OCI-LY3 (cell line): ENCODE results near the gene ALKBH7.

Source experiments
- CTCF ChIP-seq: fragments of 200-600, 300-600 bp; sonication (generic); IDR thresholded peaks from 2 replicates; pipeline ENCODE4 v1.5.1; 2014; ENCODE audit warnings: antibody characterized with exemption, low read length, low read depth
- EZH2phosphoT487 ChIP-seq: fragments of 200-600 bp; shearing (Covaris generic); IDR thresholded peaks from 2 replicates; pipeline ENCODE4 v1.6.1; 2018; ENCODE audit warnings: antibody characterized with exemption, mixed run types, low read depth

GRCh38 chr19:6402837-6403608, 30.4 kb downstream of the ALKBH7 start:
- no peak for TF ChIP-seq CTCF
- no peak for TF ChIP-seq EZH2phosphoT487
